GM19099 (cell line): ENCODE results near the gene RHBDL1.

Experiments
- POLR2A ChIP-seq: IDR thresholded peaks from 3 replicates; pipeline ENCODE4 v1.6.1; 2011; ENCODE audit warnings: low read depth; ENCODE audit not compliant: insufficient read length; ENCODE audit errors: extremely low read depth

RHBDL1 gene

GRCh38 chr16:645852-646678, 29.4 kb upstream of the RHBDL1 start:
- no peak for TF ChIP-seq POLR2A

DNA sequence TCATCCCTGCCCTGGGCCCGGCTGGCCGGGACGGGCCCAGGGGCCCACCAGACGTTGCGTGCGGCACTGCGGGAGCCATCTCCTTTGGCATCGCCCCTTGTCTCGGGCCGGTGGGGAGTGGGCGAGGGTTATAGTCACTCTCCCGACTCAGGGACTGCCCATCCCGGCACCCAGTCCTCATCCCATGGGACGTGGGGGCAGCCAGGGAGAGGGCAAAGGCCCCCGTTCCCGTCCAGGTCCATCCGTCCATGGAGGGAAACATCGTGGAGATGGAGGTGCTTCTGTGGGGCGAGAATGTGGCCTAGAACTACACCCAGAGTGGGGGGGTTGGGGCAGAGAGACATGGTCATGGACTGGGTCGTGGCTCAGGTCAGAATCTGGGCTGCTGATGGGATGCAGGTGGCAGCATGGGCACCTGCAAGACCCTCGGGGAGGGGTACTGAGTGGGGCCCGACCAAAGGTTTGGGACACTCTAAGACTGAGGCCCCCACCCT, 28.7 kb upstream of the RHBDL1 start:
- no peak for TF ChIP-seq POLR2A

DNA sequence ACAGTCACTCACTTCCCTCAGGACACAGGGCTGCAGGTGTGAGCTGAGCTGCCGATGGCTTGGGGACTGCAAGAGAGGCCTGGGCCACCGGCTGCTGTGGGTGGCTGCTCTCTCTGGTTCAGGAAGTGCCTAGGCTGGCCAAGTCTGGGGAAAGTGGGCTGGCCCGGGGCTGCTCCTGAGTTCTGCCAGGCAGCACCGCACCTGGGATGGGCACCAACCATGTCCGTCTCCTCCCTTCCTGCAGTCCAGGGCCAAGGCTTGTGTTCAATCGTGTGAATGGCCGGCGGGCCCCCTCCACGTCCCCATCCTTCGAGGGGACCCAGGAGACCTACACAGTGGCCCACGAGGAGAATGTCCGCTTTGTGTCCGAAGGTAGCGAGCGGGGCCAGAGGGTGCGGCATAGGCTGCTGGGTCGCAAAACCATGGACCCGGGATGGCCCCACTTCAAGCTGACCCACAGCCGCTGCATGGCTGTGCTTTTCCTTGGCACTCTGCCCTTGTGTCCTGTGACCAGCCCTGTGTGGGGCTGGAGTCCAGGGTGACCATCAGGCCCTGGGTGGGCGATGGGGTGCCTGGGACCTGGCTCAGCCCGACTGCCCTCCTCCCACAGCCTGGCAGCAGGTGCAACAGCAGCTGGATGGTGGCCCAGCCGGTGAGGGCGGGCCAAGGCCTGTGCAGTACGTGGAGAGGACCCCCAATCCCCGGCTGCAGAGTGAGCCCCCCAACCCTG, 28.1 kb upstream of the RHBDL1 start:
- TF ChIP-seq POLR2A: peak; percentile 17

DNA sequence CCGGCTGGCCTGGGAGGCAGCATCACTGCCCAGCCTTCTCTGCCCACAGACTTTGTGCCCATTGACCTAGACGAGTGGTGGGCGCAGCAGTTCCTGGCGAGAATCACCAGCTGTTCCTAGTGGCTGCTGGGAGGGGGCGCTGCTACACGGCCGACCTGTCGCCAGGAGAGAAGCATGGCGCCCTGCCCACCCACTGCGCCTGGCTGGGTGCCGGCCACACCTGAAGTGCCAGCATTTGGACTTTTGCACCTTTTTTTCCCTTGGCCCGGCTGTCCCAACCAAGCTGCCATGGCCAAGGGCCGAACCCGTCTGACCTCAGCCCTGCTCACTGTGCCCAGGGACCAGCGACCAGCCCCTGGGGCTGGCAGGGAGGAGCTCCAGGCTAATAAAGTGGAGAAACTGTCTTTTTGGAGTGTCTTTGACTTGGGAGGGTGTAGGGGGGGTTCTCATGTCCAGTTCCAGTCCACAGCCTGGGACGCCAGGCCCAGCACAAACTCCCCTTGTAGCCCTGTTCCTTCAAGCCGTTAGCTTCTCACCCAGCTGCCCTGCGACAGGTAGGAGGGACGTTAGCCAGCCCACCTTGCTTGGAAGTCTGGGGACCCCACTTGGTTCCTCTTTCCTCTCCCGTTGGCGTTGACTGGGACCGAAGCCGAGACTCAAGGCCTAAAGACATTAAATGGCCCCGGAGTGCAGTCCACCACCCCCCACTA, 27.2 kb upstream of the RHBDL1 start:
- TF ChIP-seq POLR2A: no peak

GRCh38 chr16:648781-649589, 26.5 kb upstream of the RHBDL1 start, which contains the start of gene WDR90:
Gene WDR90 (plus strand): TSS chr16:649365. CDS start chr16:649417, 52 bp downstream.
- peak; percentile 60 for TF ChIP-seq POLR2A

DNA sequence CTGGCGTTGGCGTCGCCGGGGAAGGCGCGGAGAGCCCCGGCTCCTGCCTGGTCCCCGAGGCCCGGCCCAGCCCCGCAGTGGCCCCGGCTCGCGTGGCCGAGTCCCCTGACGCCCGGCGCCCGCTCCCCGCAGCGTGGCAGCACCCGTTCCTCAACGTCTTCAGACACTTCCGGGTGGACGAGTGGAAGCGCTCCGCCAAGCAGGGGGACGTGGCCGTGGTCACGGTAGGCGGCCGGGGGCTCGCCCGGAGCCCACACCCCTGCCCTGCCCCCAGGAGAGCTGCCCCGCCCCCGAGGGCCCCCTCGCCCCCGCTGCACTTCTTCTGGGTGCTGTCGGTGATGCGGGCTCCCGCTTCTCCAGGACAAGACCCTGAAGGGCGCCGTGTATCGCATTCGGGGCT, 25.8 kb upstream of the RHBDL1 start:
- TF ChIP-seq POLR2A: no peak

GRCh38 chr16:651844-652243, 23.6 kb upstream of the RHBDL1 start:
- TF ChIP-seq POLR2A: no peak

GRCh38 chr16:652454-653305, 22.8 kb upstream of the RHBDL1 start:
- no peak for TF ChIP-seq POLR2A

- no peak for TF ChIP-seq POLR2A
Measured at GRCh38 chr16:654034-654433, 21.4 kb upstream of the RHBDL1 start.

DNA sequence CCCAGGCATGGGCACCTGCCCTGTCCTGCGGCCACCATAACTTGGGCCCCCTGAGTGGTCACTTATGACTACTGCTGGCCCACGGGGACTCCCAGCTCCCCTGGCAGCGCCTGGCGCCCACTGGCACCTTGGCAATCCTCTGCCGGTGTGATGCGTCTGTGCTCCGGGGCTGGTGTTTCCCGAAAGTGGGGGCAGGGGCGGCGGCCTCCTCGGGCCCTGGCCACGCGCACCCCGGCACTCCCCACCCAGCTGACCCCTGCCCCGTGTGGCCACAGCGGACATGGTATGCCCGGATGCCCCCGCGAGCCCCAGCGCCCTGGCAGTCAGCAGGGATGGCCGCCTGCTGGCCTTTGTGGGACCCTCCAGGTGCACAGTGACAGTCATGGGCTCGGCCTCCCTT, 18.0 kb upstream of the RHBDL1 start:
- TF ChIP-seq POLR2A: no peak

DNA sequence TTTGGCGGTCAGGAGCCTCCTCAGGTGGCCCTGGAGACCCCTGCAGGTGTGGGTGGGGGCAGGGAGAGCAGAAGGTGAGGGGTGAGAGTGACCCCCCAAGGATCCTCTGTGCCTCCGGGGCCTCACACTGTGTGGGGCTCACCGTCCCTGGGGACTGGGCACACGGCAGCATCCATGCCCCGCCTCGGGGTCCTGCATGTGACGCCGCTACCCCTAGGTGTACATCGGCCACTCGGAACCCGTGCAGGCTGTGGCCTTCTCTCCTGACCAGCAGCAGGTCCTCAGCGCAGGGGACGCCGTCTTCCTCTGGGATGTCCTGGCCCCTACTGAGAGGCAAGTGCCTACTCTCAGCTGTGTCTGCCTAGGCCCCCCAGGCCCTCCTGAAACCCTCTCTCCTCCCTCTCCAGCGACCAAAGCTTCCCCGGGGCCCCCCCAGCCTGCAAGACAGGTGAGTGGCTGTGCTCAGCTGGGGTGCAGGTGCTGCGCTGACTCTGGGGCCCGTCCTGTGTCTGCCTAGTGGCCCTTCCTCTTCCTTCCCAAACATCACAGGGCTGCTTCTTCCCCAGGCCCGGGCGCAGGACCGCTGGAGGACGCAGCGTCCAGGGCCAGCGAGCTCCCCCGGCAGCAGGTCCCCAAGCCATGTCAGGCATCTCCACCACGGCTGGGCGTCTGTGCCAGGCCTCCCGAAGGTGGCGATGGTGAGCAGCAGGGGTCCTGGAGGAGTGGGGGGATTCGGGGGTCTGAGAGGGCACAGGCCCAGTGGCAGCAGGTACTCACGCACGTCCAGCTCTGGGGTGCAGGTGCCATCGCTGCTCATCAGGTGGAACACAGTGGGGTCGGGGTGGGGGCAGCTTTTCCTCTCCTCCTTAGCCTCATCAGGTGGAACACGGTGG, 16.5 kb upstream of the RHBDL1 start:
- no peak for TF ChIP-seq POLR2A

GRCh38 chr16:659618-660017, 15.9 kb upstream of the RHBDL1 start:
- no peak for TF ChIP-seq POLR2A

DNA sequence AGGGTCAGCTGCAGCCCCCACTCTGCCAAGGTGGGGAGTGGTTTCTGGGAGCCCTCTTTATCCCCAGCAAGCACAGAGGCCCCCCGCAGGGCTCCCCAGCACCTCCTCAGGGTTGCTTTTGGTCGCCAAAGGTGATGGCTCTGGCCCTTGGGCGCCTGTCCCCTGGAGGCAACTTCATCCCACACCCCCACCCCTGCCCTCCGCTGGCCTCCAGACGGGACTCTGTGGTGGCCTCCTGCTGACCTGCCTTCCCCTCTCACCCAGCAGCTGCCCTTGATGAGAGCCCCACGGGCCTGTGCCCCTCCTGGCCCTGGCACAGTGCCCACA, 15.4 kb upstream of the RHBDL1 start:
- TF ChIP-seq POLR2A: no peak
